WTC11 (cell line): Measurements from ENCODE around the gene TMF1. TPM values are rescaled to one million over a fixed set of nuclear protein-coding genes. Genes with fewer than 3 reads are reported as not detected.

Experiments used
- ATAC-seq: fragments of 200-7000 bp; cut with Tn5 transposase; 2 replicates; pipeline ENCODE4 v1.10.0; 2021; ENCODE audit warnings: mild to moderate bottlenecking, moderate library complexity
- CTCF ChIA-PET: fragments of 300-600 bp; sonication (Branson Sonifier 250); formaldehyde crosslinking; loops from one replicate; lab custom pipeline; 2021; ENCODE audit warnings: antibody characterized with exemption; lab: Charles Lee
- POLR2A ChIA-PET: fragments of 350-600 bp; sonication (Branson Sonifier 250); formaldehyde crosslinking; loops from one replicate; lab custom pipeline; 2021; ENCODE audit warnings: antibody characterized with exemption; lab: Charles Lee
- DNase-seq: peaks from one replicate; pipeline ENCODE4 v3.0.0; 2021; ENCODE audit warnings: low spot score
- H3K27ac Mint-ChIP-seq: 2 replicates; pipeline ENCODE4 v1.8.0; 2021; ENCODE audit warnings: mixed read lengths
- H3K27me3 Mint-ChIP-seq: 2 replicates; pipeline ENCODE4 v1.8.0; 2021; ENCODE audit warnings: low read depth, mild to moderate bottlenecking, moderate library complexity, mixed read lengths
- H3K36me3 Mint-ChIP-seq: 2 replicates; pipeline ENCODE4 v1.8.0; 2021; ENCODE audit warnings: mixed read lengths
- H3K4me1 Mint-ChIP-seq: 2 replicates; pipeline ENCODE4 v1.8.0; 2022; ENCODE audit warnings: mixed read lengths
- H3K4me3 Mint-ChIP-seq: 2 replicates; pipeline ENCODE4 v1.8.0; 2021; ENCODE audit warnings: mild to moderate bottlenecking, moderate library complexity, mixed read lengths
- H3K9me3 Mint-ChIP-seq: 2 replicates; pipeline ENCODE4 v1.8.0; 2021; ENCODE audit warnings: mixed read lengths
- ARID4B ChIP-seq: sonication (generic); formaldehyde crosslinking; IDR thresholded peaks from 2 replicates; pipeline ENCODE4 v1.8.0; 2023; ENCODE audit warnings: missing genetic modification reagents, mild to moderate bottlenecking, borderline replicate concordance
- CREM ChIP-seq: sonication (generic); formaldehyde crosslinking; IDR thresholded peaks from 2 replicates; pipeline ENCODE4 v1.8.1; 2022; ENCODE audit warnings: mild to moderate bottlenecking, missing genetic modification reagents, moderate library complexity
- EMX1 ChIP-seq: fragments of 250-450 bp; sonication (Bioruptor Pico); IDR thresholded peaks from 2 replicates; pipeline ENCODE4 v1.8.0; 2021; ENCODE audit warnings: mild to moderate bottlenecking
- FOXK1 ChIP-seq: sonication (generic); formaldehyde crosslinking; IDR thresholded peaks from 2 replicates; pipeline ENCODE4 v1.8.0; 2022; ENCODE audit warnings: mild to moderate bottlenecking, moderate library complexity, missing genetic modification reagents
- FOXP1 ChIP-seq: sonication (generic); formaldehyde crosslinking; IDR thresholded peaks from 2 replicates; pipeline ENCODE4 v1.8.0; 2022; ENCODE audit warnings: missing genetic modification reagents, mild to moderate bottlenecking, moderate library complexity, borderline replicate concordance
- HMGA2 ChIP-seq: fragments of 250-450 bp; sonication (Bioruptor Pico); IDR thresholded peaks from 2 replicates; pipeline ENCODE4 v1.4.0; 2021; ENCODE audit warnings: mild to moderate bottlenecking, moderate library complexity
- MLX ChIP-seq: sonication (generic); formaldehyde crosslinking; IDR thresholded peaks from 2 replicates; pipeline ENCODE4 v1.8.1; 2023; ENCODE audit warnings: mild to moderate bottlenecking, missing genetic modification reagents, moderate library complexity
- NFE2L1 ChIP-seq: sonication (generic); formaldehyde crosslinking; IDR thresholded peaks from 2 replicates; pipeline ENCODE4 v1.8.1; 2023; ENCODE audit warnings: missing genetic modification reagents
- NFYB ChIP-seq: sonication (generic); formaldehyde crosslinking; conservative IDR thresholded peaks from 2 replicates; pipeline ENCODE4 v1.8.0; 2022; ENCODE audit warnings: low read depth, missing genetic modification reagents
- NR2C2 ChIP-seq: sonication (generic); formaldehyde crosslinking; IDR thresholded peaks from 2 replicates; pipeline ENCODE4 v1.8.0; 2022; ENCODE audit warnings: mild to moderate bottlenecking, missing genetic modification reagents
- RELA ChIP-seq: sonication (generic); formaldehyde crosslinking; IDR thresholded peaks from 2 replicates; pipeline ENCODE4 v1.8.1; 2022; ENCODE audit warnings: missing genetic modification reagents, mild to moderate bottlenecking, borderline replicate concordance
- SMAD3 ChIP-seq: sonication (generic); formaldehyde crosslinking; IDR thresholded peaks from 2 replicates; pipeline ENCODE4 v1.8.0; 2022; ENCODE audit warnings: missing genetic modification reagents, mild to moderate bottlenecking, borderline replicate concordance
- TCF7 ChIP-seq: sonication (generic); formaldehyde crosslinking; IDR thresholded peaks from 2 replicates; pipeline ENCODE4 v1.8.0; 2022; ENCODE audit warnings: mild to moderate bottlenecking, low read depth, missing genetic modification reagents, moderate library complexity
- ZNF121 ChIP-seq: sonication (generic); formaldehyde crosslinking; IDR thresholded peaks from 2 replicates; pipeline ENCODE4 v1.8.0; 2023; ENCODE audit warnings: missing genetic modification reagents
- total RNA-seq: library from RNA; stranded (reverse); gene quantifications from 3 replicates; pipeline ENCODE4 v1.2.3, GENCODE V29; 2021
- TF ChIP-seq, protein P1 (sequence below): fragments of 250-450 bp; sonication (Bioruptor Pico); IDR thresholded peaks from 2 replicates; pipeline ENCODE4 v1.9.0; 2021; ENCODE audit warnings: mild to moderate bottlenecking
- TF ChIP-seq, protein P2 (sequence below): fragments of 250-450 bp; sonication (Bioruptor Pico); IDR thresholded peaks from 2 replicates; pipeline ENCODE4 v1.9.0; 2021; ENCODE audit warnings: mild to moderate bottlenecking, borderline replicate concordance

TMF1 gene
- total RNA-seq, 1 experiment from 2014 or later, result 23.9 TPM

- H3K36me3 Mint-ChIP-seq, result peaks cover 40% of the 10 kb centered on the region
- ATAC-seq, result no peak
- DNase-seq, result no peak
Observed at GRCh38 chr3:68986496-68987208, 65.5 kb downstream of the TMF1 start.

DNA sequence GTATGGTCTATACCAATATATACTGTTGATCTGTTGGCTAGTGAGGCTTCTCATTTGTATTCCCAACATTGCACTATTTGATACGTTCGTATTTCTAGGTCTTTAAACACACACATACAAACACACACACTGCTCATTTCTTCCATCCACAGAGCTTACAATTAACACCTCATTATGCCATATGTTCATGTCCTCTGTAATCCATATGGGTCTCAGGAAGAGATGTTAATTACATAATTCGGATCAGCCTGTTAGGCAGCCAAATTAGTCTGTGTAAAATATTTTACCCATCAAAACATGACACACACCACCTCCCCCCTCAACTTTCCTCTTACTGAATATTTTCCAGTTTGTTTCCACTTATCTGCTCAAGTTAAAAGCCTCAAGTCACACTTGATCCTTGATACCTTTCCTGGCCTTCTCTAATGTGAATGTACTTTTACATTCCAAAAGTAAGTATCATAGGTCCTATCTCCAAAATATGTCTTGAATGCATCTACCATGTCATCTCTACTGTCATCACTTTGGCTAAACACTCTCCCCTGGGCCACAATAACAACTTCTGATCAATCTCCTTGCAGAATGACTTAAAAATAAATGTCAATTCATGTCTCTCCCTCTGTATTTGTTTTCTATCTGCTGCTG, 66.9 kb downstream of the TMF1 start:
- Mint-ChIP-seq H3K27ac (no peak overlapping the region), H3K9me3 (no peaks in the 10 kb centered on the region), H3K4me1 (no peaks in the 10 kb centered on the region), H3K4me3 (no peak overlapping the region), H3K36me3 (peaks cover 44% of the 10 kb centered on the region), H3K27me3 (no peaks in the 10 kb centered on the region)
- no peak for DNase-seq
- ChIA-PET CTCF (no interaction called here), POLR2A (no interaction called here)
- TF ChIP-seq CREM (CRISPR knock-in tag) (no peak), HMGA2 (no peak), NFE2L1 (CRISPR knock-in tag) (no peak)
- TF ChIP-seq, protein P1, sequence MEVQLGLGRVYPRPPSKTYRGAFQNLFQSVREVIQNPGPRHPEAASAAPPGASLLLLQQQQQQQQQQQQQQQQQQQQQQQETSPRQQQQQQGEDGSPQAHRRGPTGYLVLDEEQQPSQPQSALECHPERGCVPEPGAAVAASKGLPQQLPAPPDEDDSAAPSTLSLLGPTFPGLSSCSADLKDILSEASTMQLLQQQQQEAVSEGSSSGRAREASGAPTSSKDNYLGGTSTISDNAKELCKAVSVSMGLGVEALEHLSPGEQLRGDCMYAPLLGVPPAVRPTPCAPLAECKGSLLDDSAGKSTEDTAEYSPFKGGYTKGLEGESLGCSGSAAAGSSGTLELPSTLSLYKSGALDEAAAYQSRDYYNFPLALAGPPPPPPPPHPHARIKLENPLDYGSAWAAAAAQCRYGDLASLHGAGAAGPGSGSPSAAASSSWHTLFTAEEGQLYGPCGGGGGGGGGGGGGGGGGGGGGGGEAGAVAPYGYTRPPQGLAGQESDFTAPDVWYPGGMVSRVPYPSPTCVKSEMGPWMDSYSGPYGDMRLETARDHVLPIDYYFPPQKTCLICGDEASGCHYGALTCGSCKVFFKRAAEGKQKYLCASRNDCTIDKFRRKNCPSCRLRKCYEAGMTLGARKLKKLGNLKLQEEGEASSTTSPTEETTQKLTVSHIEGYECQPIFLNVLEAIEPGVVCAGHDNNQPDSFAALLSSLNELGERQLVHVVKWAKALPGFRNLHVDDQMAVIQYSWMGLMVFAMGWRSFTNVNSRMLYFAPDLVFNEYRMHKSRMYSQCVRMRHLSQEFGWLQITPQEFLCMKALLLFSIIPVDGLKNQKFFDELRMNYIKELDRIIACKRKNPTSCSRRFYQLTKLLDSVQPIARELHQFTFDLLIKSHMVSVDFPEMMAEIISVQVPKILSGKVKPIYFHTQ (CRISPR knock-in tag), result no peak
- no peak for ATAC-seq

More at GRCh38 chr3:68986496-68987208, 65.5 kb downstream of the TMF1 start:
- no peak overlapping the region for H3K27ac Mint-ChIP-seq
- CTCF ChIA-PET, result no interaction called here
- TF ChIP-seq EMX1 (CRISPR knock-in tag), result no peak
- TF ChIP-seq NFYB (CRISPR knock-in tag), result no peak
- no peak for TF ChIP-seq TCF7 (CRISPR knock-in tag)
- no peak for TF ChIP-seq SMAD3 (CRISPR knock-in tag)
- no peak for TF ChIP-seq RELA (CRISPR knock-in tag)
- TF ChIP-seq ARID4B (CRISPR knock-in tag), result no peak
- no peak for TF ChIP-seq NR2C2
- TF ChIP-seq, all 79 proteins: peak for 0
- no peaks in the 10 kb centered on the region for H3K9me3 Mint-ChIP-seq
- POLR2A ChIA-PET, result no interaction called here
- H3K4me3 Mint-ChIP-seq, result no peak overlapping the region
- H3K27me3 Mint-ChIP-seq, result no peaks in the 10 kb centered on the region
- no peaks in the 10 kb centered on the region for H3K4me1 Mint-ChIP-seq

DNA sequence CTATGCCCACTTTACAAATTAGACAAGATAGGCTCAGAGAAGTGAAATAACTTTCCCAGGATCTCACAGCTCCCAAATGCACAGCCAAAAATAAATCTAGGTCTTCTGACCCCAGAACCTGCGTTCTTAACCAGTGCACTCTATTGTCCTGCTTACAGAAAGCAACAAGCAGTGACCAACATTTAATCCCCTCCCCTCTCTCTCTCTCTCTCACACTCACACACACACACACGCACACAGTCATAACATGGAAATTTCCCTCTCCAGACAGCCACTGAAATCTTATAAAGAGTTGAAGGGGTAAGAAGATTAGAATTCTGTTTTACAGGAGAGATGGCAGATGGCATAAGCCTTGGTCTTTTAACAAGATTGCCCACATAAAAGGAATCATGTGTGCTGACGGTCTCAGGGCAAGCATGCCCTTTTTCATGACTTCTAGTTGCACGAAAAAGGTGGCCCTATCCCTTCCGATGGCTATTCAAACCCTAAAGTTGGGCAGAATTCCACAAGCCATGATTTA, 68.1 kb downstream of the TMF1 start:
- ATAC-seq (no peak), DNase-seq (no peak)
- Mint-ChIP-seq H3K9me3 (no peaks in the 10 kb centered on the region), H3K4me1 (no peaks in the 10 kb centered on the region), H3K36me3 (peaks cover 51% of the 10 kb centered on the region), H3K27ac (no peak overlapping the region), H3K4me3 (no peak overlapping the region), H3K27me3 (no peaks in the 10 kb centered on the region)
- ChIA-PET CTCF (no interaction called here), POLR2A (no interaction called here)
- TF ChIP-seq FOXP1 (CRISPR knock-in tag) (no peak), ZNF121 (CRISPR knock-in tag) (no peak), FOXK1 (no peak), MLX (CRISPR knock-in tag) (no peak), NFE2L1 (CRISPR knock-in tag) (no peak), NR2C2 (no peak)
- TF ChIP-seq, protein P2, sequence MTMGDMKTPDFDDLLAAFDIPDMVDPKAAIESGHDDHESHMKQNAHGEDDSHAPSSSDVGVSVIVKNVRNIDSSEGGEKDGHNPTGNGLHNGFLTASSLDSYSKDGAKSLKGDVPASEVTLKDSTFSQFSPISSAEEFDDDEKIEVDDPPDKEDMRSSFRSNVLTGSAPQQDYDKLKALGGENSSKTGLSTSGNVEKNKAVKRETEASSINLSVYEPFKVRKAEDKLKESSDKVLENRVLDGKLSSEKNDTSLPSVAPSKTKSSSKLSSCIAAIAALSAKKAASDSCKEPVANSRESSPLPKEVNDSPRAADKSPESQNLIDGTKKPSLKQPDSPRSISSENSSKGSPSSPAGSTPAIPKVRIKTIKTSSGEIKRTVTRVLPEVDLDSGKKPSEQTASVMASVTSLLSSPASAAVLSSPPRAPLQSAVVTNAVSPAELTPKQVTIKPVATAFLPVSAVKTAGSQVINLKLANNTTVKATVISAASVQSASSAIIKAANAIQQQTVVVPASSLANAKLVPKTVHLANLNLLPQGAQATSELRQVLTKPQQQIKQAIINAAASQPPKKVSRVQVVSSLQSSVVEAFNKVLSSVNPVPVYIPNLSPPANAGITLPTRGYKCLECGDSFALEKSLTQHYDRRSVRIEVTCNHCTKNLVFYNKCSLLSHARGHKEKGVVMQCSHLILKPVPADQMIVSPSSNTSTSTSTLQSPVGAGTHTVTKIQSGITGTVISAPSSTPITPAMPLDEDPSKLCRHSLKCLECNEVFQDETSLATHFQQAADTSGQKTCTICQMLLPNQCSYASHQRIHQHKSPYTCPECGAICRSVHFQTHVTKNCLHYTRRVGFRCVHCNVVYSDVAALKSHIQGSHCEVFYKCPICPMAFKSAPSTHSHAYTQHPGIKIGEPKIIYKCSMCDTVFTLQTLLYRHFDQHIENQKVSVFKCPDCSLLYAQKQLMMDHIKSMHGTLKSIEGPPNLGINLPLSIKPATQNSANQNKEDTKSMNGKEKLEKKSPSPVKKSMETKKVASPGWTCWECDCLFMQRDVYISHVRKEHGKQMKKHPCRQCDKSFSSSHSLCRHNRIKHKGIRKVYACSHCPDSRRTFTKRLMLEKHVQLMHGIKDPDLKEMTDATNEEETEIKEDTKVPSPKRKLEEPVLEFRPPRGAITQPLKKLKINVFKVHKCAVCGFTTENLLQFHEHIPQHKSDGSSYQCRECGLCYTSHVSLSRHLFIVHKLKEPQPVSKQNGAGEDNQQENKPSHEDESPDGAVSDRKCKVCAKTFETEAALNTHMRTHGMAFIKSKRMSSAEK, result no peak
